SH-SY5Y (cell line): ENCODE measurements around the gene SRMS.

Experiments
- GATA2 ChIP-seq: IDR thresholded peaks from 2 replicates; pipeline ENCODE4 v1.6.1; 2011; ENCODE audit warnings: mild to moderate bottlenecking, low read depth, low read length
- GATA3 ChIP-seq: IDR thresholded peaks from 2 replicates; pipeline ENCODE4 v1.6.1; 2011; ENCODE audit warnings: low read depth, mild to moderate bottlenecking, low read length, moderate library complexity

GRCh38 chr20:63539441-63540370 lies 7.8 kb downstream of the SRMS start:
- TF ChIP-seq GATA2 (no peak), GATA3 (no peak)
